Endothelial cell of umbilical vein (primary cell): ENCODE data around the gene DGCR8. TPM values are rescaled to one million over a fixed set of nuclear protein-coding genes. Genes with fewer than 3 reads are reported as not detected.

ENCODE experiments used
- BruUV-seq: library from RNA; stranded (reverse); fragments of 400-500 nt; replicated peaks from 2 replicates; lab custom pipeline; 2021; lab: Mats Ljungman, UMichigan
- CTCF ChIA-PET: fragments of 300-600, 350-600 bp; sonication (Branson Sonifier 250); formaldehyde crosslinking; loops from one replicate; lab custom pipeline; 2021; ENCODE audit warnings: antibody characterized with exemption, inconsistent platforms; lab: Charles Lee
- POLR2A ChIA-PET: fragments of 300-600, 350-600 bp; sonication (Branson Sonifier 250); formaldehyde crosslinking; loops from one replicate; lab custom pipeline; 2021; ENCODE audit warnings: antibody characterized with exemption, inconsistent platforms; lab: Charles Lee
- DNase-seq: peaks from one replicate; pipeline ENCODE4 v3.0.0-alpha.2; 2011; ENCODE audit warnings: low read depth, low spot score
- FAIRE-seq: peaks from 2 replicates; lab custom pipeline; 2011; peaks lifted over from hg19 to GRCh38; lab: Jason Lieb, UNC
- H2AFZ ChIP-seq: 2 replicates; pipeline ENCODE4 v1.6.0; 2012; ENCODE audit warnings: low read depth, low read length, control low read depth, inconsistent platforms
- H3K27ac ChIP-seq: 2 replicates; pipeline ENCODE4 v1.5.1; 2011; ENCODE audit warnings: low read depth, mild to moderate bottlenecking, control low read depth, low read length, moderate library complexity; ENCODE audit not compliant: insufficient read depth
- H3K27me3 ChIP-seq, 2 experiments: 2 replicates each; pipeline versions ENCODE4 v1.6.0 to v1.6.1; 2011; ENCODE audit warnings: low read length in 2 of 2, mixed read lengths in 1 of 2; ENCODE audit not compliant: control insufficient read depth in 2 of 2, insufficient read depth in 2 of 2
- H3K36me3 ChIP-seq, 2 experiments: 2 replicates in 1 of 2; 3 replicates in 1 of 2; pipeline ENCODE4 v1.5.1; 2011; ENCODE audit warnings: low read length in 2 of 2, mild to moderate bottlenecking in 1 of 2, moderate library complexity in 1 of 2; ENCODE audit not compliant: control insufficient read depth in 2 of 2, insufficient read depth in 2 of 2; ENCODE audit errors: extremely low read depth in 1 of 2
- H3K4me1 ChIP-seq: 3 replicates; pipeline ENCODE4 v1.5.1; 2011; ENCODE audit warnings: mild to moderate bottlenecking, low read length; ENCODE audit not compliant: control insufficient read depth, insufficient read depth; ENCODE audit errors: extremely low read depth
- H3K4me2 ChIP-seq: 2 replicates; pipeline ENCODE4 v1.6.1; 2011; ENCODE audit warnings: low read length, control low read depth, mixed read lengths; ENCODE audit not compliant: insufficient read depth
- H3K4me3 ChIP-seq, 3 experiments: fragments of 200-600 bp in 1 of 3; sonication (generic), shearing (Covaris generic) in 1 of 3; replicated peaks in 1 of 3; 2 replicates each; pipeline ENCODE4 v1.5.1; 2011 to 2016; ENCODE audit warnings: control low read depth in 3 of 3, low read length in 3 of 3, mild to moderate bottlenecking in 2 of 3, inconsistent platforms in 1 of 3, low read depth in 1 of 3, moderate library complexity in 1 of 3; ENCODE audit not compliant: insufficient read depth in 1 of 3
- H3K79me2 ChIP-seq: 2 replicates; pipeline ENCODE4 v1.6.0; 2012; ENCODE audit warnings: low read length, inconsistent platforms; ENCODE audit not compliant: control insufficient read depth, insufficient read depth
- H3K9ac ChIP-seq: replicated peaks from 2 replicates; pipeline ENCODE3; 2011; ENCODE audit warnings: low read length, control low read depth; ENCODE audit not compliant: insufficient read depth; ENCODE audit errors: extremely low read depth
- H3K9me1 ChIP-seq: replicated peaks from 3 replicates; pipeline ENCODE4 v1.6.0; 2011; ENCODE audit warnings: mild to moderate bottlenecking, low read length; ENCODE audit not compliant: control insufficient read depth, insufficient read depth; ENCODE audit errors: extremely low read depth
- H3K9me3 ChIP-seq: replicated peaks from 2 replicates; pipeline ENCODE4 v1.5.1; 2012; ENCODE audit warnings: low read length, inconsistent platforms; ENCODE audit not compliant: control insufficient read depth, insufficient read depth
- H4K20me1 ChIP-seq: replicated peaks from 2 replicates; pipeline ENCODE3; 2011; ENCODE audit warnings: mild to moderate bottlenecking, low read length; ENCODE audit not compliant: control insufficient read depth, insufficient read depth; ENCODE audit errors: extremely low read depth
- CTCF ChIP-seq, 2 donors: IDR thresholded peaks; 1 replicate in 1 of 2; 2 replicates in 1 of 2; pipeline ENCODE4 v1.5.1; 2011; ENCODE audit warnings: low read length in 2 of 2, mild to moderate bottlenecking in 2 of 2, moderate library complexity in 2 of 2, control low read depth in 1 of 2, inconsistent platforms in 1 of 2, low read depth in 1 of 2; ENCODE audit not compliant: insufficient read depth in 1 of 2; ENCODE audit errors: extremely low read depth in 1 of 2
- EZH2 ChIP-seq: IDR thresholded peaks from 2 replicates; pipeline ENCODE4 v1.6.1; 2012; ENCODE audit warnings: borderline replicate concordance, low read depth, mild to moderate bottlenecking, moderate library complexity, low read length, inconsistent platforms; ENCODE audit not compliant: severe bottlenecking
- FOS ChIP-seq: IDR thresholded peaks from 2 replicates; pipeline ENCODE4 v1.6.1; 2011; ENCODE audit warnings: mild to moderate bottlenecking, low read length, moderate library complexity, borderline replicate concordance; ENCODE audit not compliant: insufficient read depth
- GATA2 ChIP-seq: IDR thresholded peaks from 2 replicates; pipeline ENCODE4 v1.7.0; 2011; ENCODE audit warnings: low read depth, mild to moderate bottlenecking, moderate library complexity, mixed read lengths, low read length; ENCODE audit not compliant: insufficient read length, insufficient read depth
- JUN ChIP-seq: IDR thresholded peaks from 2 replicates; pipeline ENCODE4 v1.6.1; 2011; ENCODE audit warnings: borderline replicate concordance, low read depth; ENCODE audit not compliant: insufficient read length, insufficient read depth
- MYC ChIP-seq: IDR thresholded peaks from one replicate; pipeline ENCODE4 v1.6.1; 2011; ENCODE audit warnings: mild to moderate bottlenecking, low read depth, low read length
- POLR2A ChIP-seq: IDR thresholded peaks from 2 replicates; pipeline ENCODE4 v1.6.1; 2012; ENCODE audit warnings: low read depth, mild to moderate bottlenecking, control low read depth, low read length
- POLR2AphosphoS5 ChIP-seq: IDR thresholded peaks from 2 replicates; pipeline ENCODE4 v1.6.1; 2012; ENCODE audit warnings: low read depth, mild to moderate bottlenecking, control low read depth, low read length, moderate library complexity; ENCODE audit not compliant: insufficient read depth
- dilution Hi-C: fragments of 300-500 bp; cut with MboI; formaldehyde crosslinking; loops from one replicate; pipeline ENCODE4 v1.15.0; 2019; ENCODE audit warnings: low sequenced_read_pairs; ENCODE audit not compliant: extremely low pct_ligation_motif_present
- intact Hi-C: fragments of 100-400 bp; cut with micrococcal nuclease; formaldehyde crosslinking; loops from one replicate; pipeline ENCODE4 v1.10.0; 2022
- polyA plus RNA-seq, 4 experiments: library from polyadenylated mRNA; depleted of rRNA in 3 of 4; stranded (reverse) in 3 of 4; unstranded in 1 of 4; fragments of >200 nt; gene quantifications; 2 replicates each; pipeline versions ENCODE4 v1.2.1 to v1.2.3, GENCODE V29; 2011 to 2012; ENCODE audit warnings: missing spikeins in 1 of 4
- total RNA-seq: library from RNA; stranded (reverse); gene quantifications from 2 replicates; pipeline ENCODE4 v1.2.3, GENCODE V29; 2021
- TF ChIP-seq, protein P1 (sequence below): IDR thresholded peaks from 2 replicates; pipeline ENCODE4 v1.6.1; 2011; ENCODE audit not compliant: insufficient read depth, insufficient read length

DGCR8 gene
- total and polyA plus RNA-seq, 2 donors (not counting 3 experiments of a cell fraction or from before 2014, with no cell fraction given) = 32.7 to 64.2 TPM

DNA sequence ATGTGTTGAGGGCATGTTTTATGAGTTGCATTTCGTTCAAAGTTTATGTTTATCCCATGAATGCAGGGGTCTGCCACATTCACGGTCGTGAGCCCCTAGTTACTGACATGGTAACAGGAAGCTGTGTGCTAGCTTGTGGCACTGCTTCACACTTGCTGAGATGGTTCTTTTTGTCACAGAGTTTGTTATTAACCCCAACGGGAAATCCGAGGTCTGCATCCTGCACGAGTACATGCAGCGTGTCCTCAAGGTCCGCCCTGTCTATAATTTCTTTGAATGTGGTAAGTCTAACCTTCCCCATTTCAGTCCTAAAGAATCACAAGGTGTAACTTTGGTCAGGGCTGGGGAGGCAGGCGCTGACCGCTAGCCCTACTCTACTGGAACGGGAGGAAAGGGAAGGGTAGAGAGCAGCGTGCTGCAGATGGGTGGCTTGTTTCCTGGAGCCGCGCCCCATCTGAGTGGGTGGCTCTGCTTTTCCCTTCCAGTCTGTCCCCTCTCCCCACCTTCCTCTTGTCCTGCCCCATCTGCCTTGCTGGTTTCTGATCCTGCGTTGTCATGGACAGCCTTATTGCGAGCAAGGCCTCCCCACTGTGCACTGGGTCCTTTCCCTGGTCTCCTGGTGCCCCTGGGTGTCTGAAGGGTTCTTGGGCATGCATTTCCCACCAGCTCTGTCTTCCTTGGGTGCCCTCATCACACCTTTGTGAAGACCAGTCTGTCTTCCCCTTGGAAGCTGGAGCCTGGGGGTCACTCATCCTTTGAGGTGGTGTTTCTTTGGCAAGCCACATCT is 11.8 kb downstream of the DGCR8 start:
- H3K79me2 ChIP-seq = peaks cover 47% of the 10 kb centered on the region
- no peak for FAIRE-seq
- CTCF ChIA-PET = no interaction called here

DNA sequence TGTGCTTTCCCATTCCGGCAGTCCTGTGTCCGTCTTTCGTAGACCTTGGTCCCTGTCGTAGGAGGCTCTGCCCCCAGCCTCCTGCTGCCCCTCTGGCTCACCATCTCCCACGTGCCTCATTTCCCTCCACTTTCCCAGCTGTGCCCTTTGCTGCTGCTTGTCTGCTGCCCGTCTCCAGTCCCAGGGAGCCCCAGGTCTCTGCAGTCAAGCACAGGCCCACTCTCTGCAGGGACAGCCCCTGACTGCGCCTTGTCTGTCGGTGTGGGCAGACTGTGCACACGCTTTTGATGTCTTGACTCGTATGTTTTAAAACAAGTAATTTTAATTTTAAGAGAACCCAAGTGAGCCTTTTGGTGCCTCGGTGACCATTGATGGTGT is 12.4 kb downstream of the DGCR8 start:
- Histone ChIP-seq H2AFZ (no peak overlapping the region), H3K36me3 (peaks cover 68 to 73% of the 10 kb centered on the region in 2 experiments), H3K4me3 (no peak overlapping the region), H3K4me1 (no peaks in the 10 kb centered on the region), H3K9me1 (no peaks in the 10 kb centered on the region), H3K79me2 (peaks cover 47% of the 10 kb centered on the region), H3K27ac (no peak overlapping the region), H3K4me2 (no peak overlapping the region), H3K9me3 (no peaks in the 10 kb centered on the region), H3K9ac (no peak overlapping the region), H3K27me3 (no peaks in the 10 kb centered on the region), H4K20me1 (no peaks in the 10 kb centered on the region)
- intact Hi-C loops = no loop called here
- TF ChIP-seq MYC (no peak), POLR2AphosphoS5 (no peak), JUN (no peak), EZH2 (no peak), CTCF (IDR thresholded peaks at IDR 0.05; ENCODE audit: extremely low read depth in 1 of 2, insufficient read depth in 1 of 2, low read depth in 1 of 2, low read length in 2 of 2) (no peak), POLR2A (no peak), GATA2 (no peak), FOS (no peak)
- TF ChIP-seq, protein P1, sequence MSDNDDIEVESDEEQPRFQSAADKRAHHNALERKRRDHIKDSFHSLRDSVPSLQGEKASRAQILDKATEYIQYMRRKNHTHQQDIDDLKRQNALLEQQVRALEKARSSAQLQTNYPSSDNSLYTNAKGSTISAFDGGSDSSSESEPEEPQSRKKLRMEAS = no peak
- no peak for FAIRE-seq
- BruUV-seq = no TSS peak
- ChIA-PET POLR2A (no interaction called here), CTCF (no interaction called here)
- DNase-seq = no peak
- dilution Hi-C loops = no loop called here

More for the DNA sequence above, 11.8 kb downstream of the DGCR8 start:
- Histone ChIP-seq H3K9ac (no peak overlapping the region), H3K4me3 (no peak overlapping the region), H3K27ac (no peak overlapping the region), H3K4me2 (no peak overlapping the region), H3K36me3 (peaks cover 67 to 79% of the 10 kb centered on the region in 2 experiments), H3K9me1 (no peaks in the 10 kb centered on the region), H2AFZ (no peak overlapping the region), H3K27me3 (no peaks in the 10 kb centered on the region), H3K9me3 (no peaks in the 10 kb centered on the region), H4K20me1 (no peaks in the 10 kb centered on the region), H3K4me1 (no peaks in the 10 kb centered on the region)
- no peak for DNase-seq
- no TSS peak for BruUV-seq
- POLR2A ChIA-PET = no interaction called here
- dilution Hi-C loops = no loop called here
- intact Hi-C loops = no loop called here
- TF ChIP-seq POLR2AphosphoS5 = no peak
